Measurements from ENCODE around the gene CTAGE8. TPM values are rescaled to one million over a fixed set of nuclear protein-coding genes. Genes with fewer than 3 reads are reported as not detected.
"Not testable (repeated sequence)": the region's sequence is repeated elsewhere in the genome, so short reads cannot be mapped to it uniquely, and the experiment has no call there.

Gene CTAGE8, protein sequence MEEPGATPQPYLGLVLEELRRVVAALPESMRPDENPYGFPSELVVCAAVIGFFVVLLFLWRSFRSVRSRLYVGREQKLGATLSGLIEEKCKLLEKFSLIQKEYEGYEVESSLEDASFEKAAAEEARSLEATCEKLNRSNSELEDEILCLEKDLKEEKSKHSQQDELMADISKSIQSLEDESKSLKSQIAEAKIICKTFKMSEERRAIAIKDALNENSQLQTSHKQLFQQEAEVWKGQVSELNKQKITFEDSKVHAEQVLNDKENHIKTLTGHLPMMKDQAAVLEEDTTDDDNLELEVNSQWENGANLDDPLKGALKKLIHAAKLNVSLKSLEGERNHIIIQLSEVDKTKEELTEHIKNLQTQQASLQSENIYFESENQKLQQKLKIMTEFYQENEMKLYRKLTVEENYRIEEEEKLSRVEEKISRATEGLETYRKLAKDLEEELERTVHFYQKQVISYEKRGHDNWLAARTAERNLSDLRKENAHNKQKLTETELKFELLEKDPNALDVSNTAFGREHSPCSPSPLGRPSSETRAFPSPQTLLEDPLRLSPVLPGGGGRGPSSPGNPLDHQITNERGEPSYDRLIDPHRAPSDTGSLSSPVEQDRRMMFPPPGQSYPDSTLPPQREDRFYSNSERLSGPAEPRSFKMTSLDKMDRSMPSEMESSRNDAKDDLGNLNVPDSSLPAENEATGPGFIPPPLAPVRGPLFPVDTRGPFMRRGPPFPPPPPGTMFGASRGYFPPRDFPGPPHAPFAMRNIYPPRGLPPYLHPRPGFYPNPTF
- total RNA-seq (under 1 TPM in 1 of 4 donors, not detected in 3; 0.15 TPM), polyA plus RNA-seq (under 1 TPM in 2 of 3 donors, not detected in 1; 0.03 to 0.04 TPM)
- long read RNA-seq, donor 1: 0 reads
- long read RNA-seq, donor 2: 0 reads

DNA sequence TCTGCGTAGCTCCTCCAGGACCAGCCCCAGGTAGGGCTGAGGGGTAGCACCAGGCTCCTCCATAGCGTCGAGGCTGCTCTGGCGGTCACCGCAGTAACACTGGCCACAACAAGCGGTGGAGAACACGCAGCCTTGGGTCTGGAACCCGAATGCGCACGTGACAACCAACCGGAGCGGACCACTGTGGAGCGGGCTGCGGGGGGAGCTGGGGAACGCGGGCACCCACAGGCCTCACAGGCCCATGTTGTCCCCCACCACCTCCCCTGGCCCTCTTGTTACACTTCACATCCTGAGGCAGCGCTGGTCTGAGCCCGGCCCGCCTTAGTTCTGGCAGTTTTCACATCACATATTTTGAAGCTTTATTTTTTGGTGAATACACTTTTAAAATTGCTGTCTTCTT lies at the start of gene CTAGE8:
TSS of gene CTAGE8 (minus strand) at position 101 of the 400 bp plus-strand sequence. CDS start at position 63, 38 bp downstream.
- H3K27ac ChIP-seq; H3K9me3 ChIP-seq; H3K4me3 ChIP-seq; intact Hi-C loops (cut with DNase I); H3K4me1 ChIP-seq; H3K36me3 ChIP-seq (ENCODE audit: insufficient read depth in 1 of 2, low read depth in 1 of 2); DNase-seq; H3K27me3 ChIP-seq (ENCODE audit: insufficient read depth in 3 of 3, low read length in 2 of 3); ATAC-seq: not testable (repeated sequence)
- no CpG with 5 or more reads among the region's 19 CpGs for WGBS, 3 donors

GRCh38 chr7:144317537-144317936 lies 48.4 kb upstream of the CTAGE8 start:
- H3K4me1 ChIP-seq; intact Hi-C loops (cut with DNase I); H3K9me3 ChIP-seq; ATAC-seq; DNase-seq; H3K36me3 ChIP-seq (ENCODE audit: insufficient read depth in 1 of 2, low read depth in 1 of 2); H3K27me3 ChIP-seq (ENCODE audit: insufficient read depth in 3 of 3, low read length in 2 of 3); H3K4me3 ChIP-seq; H3K27ac ChIP-seq: not testable (repeated sequence)
- WGBS, 3 donors: 83% methylated on average over 1 of the region's 1 CpG; no CpG with 5 or more reads in 2 of the 3 donors

DNA sequence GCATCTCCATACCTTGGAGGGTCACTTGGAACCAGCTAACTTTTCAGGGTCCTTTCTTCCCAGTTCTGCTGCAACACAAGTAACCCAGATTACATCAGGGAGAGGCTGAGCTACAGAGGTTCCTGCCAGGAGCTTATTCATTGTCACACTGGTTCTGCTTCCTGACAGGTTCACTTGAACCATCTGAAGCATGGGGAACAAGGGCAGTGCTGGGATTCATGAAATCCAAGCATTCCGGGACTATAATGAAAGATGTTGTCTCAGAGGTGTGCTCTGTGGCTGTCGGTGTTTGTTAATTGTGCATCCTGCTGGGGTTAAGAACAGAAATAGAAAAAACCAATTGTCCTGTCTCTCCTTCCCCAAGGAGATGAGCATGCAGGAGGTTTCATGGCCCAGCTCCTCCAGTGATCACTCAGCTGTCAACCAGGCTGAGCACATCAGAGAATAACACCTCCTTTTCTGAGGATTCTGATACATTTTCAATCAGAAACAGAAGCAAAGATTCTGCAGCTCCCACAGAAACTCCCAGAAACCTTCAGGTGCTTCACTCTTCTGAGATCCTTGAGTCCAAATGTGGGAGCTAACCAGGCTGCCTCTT lies 42.9 kb upstream of the CTAGE8 start, which contains the start of gene OR2A1:
TSS of gene OR2A1 (plus strand) at position 548 of the 598 bp plus-strand sequence. CDS start 5,706 bp downstream, outside the sequence.
- 86% methylated on average over 2 of the region's 2 CpGs; no CpG with 5 or more reads in 2 of the 3 donors for WGBS, 3 donors
- ATAC-seq; H3K4me1 ChIP-seq; H3K36me3 ChIP-seq (ENCODE audit: insufficient read depth in 1 of 2, low read depth in 1 of 2); intact Hi-C loops (cut with DNase I); H3K27ac ChIP-seq; H3K4me3 ChIP-seq; H3K9me3 ChIP-seq; H3K27me3 ChIP-seq (ENCODE audit: insufficient read depth in 3 of 3, low read length in 2 of 3); DNase-seq: not testable (repeated sequence)

GRCh38 chr7:144311218-144311617 lies 42.1 kb upstream of the CTAGE8 start:
- DNase-seq; H3K36me3 ChIP-seq (ENCODE audit: insufficient read depth in 1 of 2, low read depth in 1 of 2); H3K27me3 ChIP-seq (ENCODE audit: insufficient read depth in 3 of 3, low read length in 2 of 3); H3K4me3 ChIP-seq; ATAC-seq; intact Hi-C loops (cut with DNase I); H3K9me3 ChIP-seq; H3K27ac ChIP-seq; H3K4me1 ChIP-seq: not testable (repeated sequence)
- WGBS, 3 donors: 100% methylated on average over 1 of the region's 2 CpGs; no CpG with 5 or more reads in 2 of the 3 donors

DNA sequence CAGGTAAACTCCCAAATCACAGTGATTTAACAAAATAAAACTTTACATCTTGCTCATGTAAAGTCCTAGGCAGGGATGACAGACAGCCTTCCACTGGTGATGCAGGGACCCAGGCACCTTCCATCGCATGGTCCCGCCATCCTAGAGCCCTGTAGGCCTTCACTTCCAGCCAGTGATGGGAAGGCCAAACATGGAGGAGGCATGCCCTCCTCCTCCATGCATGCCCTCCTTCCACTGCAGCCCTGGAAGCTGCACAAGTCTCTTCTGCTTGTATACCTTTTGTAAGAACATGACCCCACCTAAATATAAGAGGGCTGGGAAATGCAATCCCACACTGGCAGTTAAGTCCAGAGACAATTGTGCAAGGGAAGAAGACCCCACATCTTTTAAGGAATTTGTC lies 40.6 kb upstream of the CTAGE8 start:
- intact Hi-C loops (cut with DNase I); H3K4me1 ChIP-seq; H3K36me3 ChIP-seq (ENCODE audit: insufficient read depth in 1 of 2, low read depth in 1 of 2); H3K27me3 ChIP-seq (ENCODE audit: insufficient read depth in 3 of 3, low read length in 2 of 3); H3K9me3 ChIP-seq; H3K27ac ChIP-seq; DNase-seq; H3K4me3 ChIP-seq; ATAC-seq: not testable (repeated sequence)
- WGBS, 3 donors: no CpG with 5 or more reads among the region's 2 CpGs

DNA sequence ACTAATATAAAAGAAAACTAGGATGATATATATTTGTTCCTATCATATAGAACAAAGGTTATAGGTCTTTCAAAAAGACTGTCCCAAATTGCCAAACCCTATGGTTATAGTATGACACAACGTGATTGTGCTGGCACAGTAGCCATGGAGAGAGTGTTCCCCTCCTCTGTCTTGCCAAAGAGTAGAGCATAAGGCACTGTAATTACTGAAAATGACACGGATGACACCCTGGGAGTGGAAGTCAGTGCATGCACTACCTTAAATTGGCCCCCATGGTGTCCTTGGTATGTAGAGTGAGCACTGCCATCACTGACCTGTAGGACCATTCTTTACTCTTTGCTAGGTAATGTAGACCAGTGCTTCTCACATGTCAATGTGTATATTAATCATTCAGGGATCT lies 36.1 kb upstream of the CTAGE8 start:
- ATAC-seq, H3K9me3 ChIP-seq: not testable (repeated sequence)

DNA sequence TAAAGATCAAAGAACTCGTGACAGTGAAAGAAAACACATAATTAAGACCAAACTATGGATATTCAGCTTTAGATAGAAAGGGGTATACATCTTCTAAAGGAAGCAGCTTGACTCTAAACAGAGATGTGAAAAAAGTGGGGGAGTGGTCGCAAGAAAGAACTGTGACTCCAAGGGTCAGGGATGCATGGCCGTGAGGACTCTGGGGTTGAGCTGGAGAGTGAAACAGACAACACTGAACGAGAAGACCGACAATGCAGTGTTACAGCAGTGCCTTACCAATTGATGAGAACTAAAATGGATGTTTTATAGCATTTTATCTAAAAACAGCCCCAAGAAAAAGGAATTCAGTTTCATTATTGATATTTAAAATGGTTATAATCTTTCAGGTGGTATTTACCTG lies 34.5 kb upstream of the CTAGE8 start:
- H3K4me1 ChIP-seq; intact Hi-C loops (cut with DNase I): not testable (repeated sequence)
- no CpG with 5 or more reads among the region's 5 CpGs for WGBS, 3 donors

More for the DNA sequence above, 36.1 kb upstream of the CTAGE8 start:
- intact Hi-C loops (cut with DNase I); H3K36me3 ChIP-seq (ENCODE audit: insufficient read depth in 1 of 2, low read depth in 1 of 2); H3K4me3 ChIP-seq; DNase-seq; H3K27ac ChIP-seq; H3K27me3 ChIP-seq (ENCODE audit: insufficient read depth in 3 of 3, low read length in 2 of 3); H3K4me1 ChIP-seq: not testable (repeated sequence)
- WGBS, 3 donors: no CpG with 5 or more reads among the region's 2 CpGs

GRCh38 chr7:144302578-144303303 lies 33.7 kb upstream of the CTAGE8 start:
- H3K27me3 ChIP-seq (ENCODE audit: insufficient read depth in 3 of 3, low read length in 2 of 3); H3K27ac ChIP-seq; intact Hi-C loops (cut with DNase I); H3K4me1 ChIP-seq; DNase-seq; H3K36me3 ChIP-seq (ENCODE audit: insufficient read depth in 1 of 2, low read depth in 1 of 2); H3K4me3 ChIP-seq; H3K9me3 ChIP-seq; ATAC-seq: not testable (repeated sequence)
- WGBS, 3 donors: no CpG with 5 or more reads among the region's 1 CpG

More for the DNA sequence above, 34.5 kb upstream of the CTAGE8 start:
- H3K27me3 ChIP-seq (ENCODE audit: insufficient read depth in 3 of 3, low read length in 2 of 3); H3K9me3 ChIP-seq; H3K27ac ChIP-seq; H3K36me3 ChIP-seq (ENCODE audit: insufficient read depth in 1 of 2, low read depth in 1 of 2); ATAC-seq; H3K4me3 ChIP-seq; DNase-seq: not testable (repeated sequence)

GRCh38 chr7:144293794-144294499 lies 24.9 kb upstream of the CTAGE8 start:
- H3K27ac ChIP-seq; DNase-seq; H3K9me3 ChIP-seq; H3K4me1 ChIP-seq; intact Hi-C loops (cut with DNase I); H3K27me3 ChIP-seq (ENCODE audit: insufficient read depth in 3 of 3, low read length in 2 of 3); H3K4me3 ChIP-seq; H3K36me3 ChIP-seq (ENCODE audit: insufficient read depth in 1 of 2, low read depth in 1 of 2): not testable (repeated sequence)
- ATAC-seq: peak; percentile 35 to 75 (median 54)
- no CpG with 5 or more reads among the region's 60 CpGs for WGBS, 3 donors
